Keratinocyte (primary cell): Measurements from ENCODE around the gene MAP6D1. TPM values are rescaled to one million over a fixed set of nuclear protein-coding genes. Genes with fewer than 3 reads are reported as not detected.

ENCODE experiments used
- DNase-seq: peaks from one replicate; pipeline ENCODE4 v3.0.0-alpha.2; 2011; ENCODE audit warnings: low read depth, missing footprints, low spot score
- FAIRE-seq: peaks from 2 replicates; lab custom pipeline; 2011; peaks lifted over from hg19 to GRCh38; lab: Jason Lieb, UNC
- H2AFZ ChIP-seq: 2 replicates; pipeline ENCODE4 v1.6.0; 2012; ENCODE audit warnings: low read length, control low read depth, inconsistent platforms; ENCODE audit not compliant: control insufficient read depth
- H3K27ac ChIP-seq: 2 replicates; pipeline ENCODE4 v1.5.1; 2011; ENCODE audit warnings: low read length; ENCODE audit not compliant: control insufficient read depth, insufficient read depth
- H3K27me3 ChIP-seq: 3 replicates; pipeline ENCODE4 v1.6.0; 2011; ENCODE audit warnings: low read length; ENCODE audit not compliant: control insufficient read depth, insufficient read depth; ENCODE audit errors: extremely low read depth
- H3K36me3 ChIP-seq, 2 experiments: 2 replicates in 1 of 2; 3 replicates in 1 of 2; pipeline ENCODE4 v1.5.1; 2011; ENCODE audit warnings: low read length in 2 of 2, mild to moderate bottlenecking in 1 of 2; ENCODE audit not compliant: control insufficient read depth in 2 of 2, insufficient read depth in 2 of 2; ENCODE audit errors: extremely low read depth in 1 of 2
- H3K4me1 ChIP-seq: 3 replicates; pipeline ENCODE4 v1.5.1; 2011; ENCODE audit warnings: low read length; ENCODE audit not compliant: control insufficient read depth, insufficient read depth; ENCODE audit errors: extremely low read depth
- H3K4me2 ChIP-seq: 3 replicates; pipeline ENCODE4 v1.6.0; 2011; ENCODE audit warnings: low read depth, low read length; ENCODE audit not compliant: control insufficient read depth, insufficient read depth; ENCODE audit errors: extremely low read depth
- H3K4me3 ChIP-seq, 3 experiments: fragments of 200-600 bp in 1 of 3; sonication (generic) in 1 of 3; 2 replicates in 2 of 3; 3 replicates in 1 of 3; pipeline ENCODE4 v1.5.1; 2011 to 2016; ENCODE audit warnings: low read length in 3 of 3, mild to moderate bottlenecking in 3 of 3, control low read depth in 2 of 3, inconsistent platforms in 1 of 3, low read depth in 1 of 3, mixed read lengths in 1 of 3, mixed run types in 1 of 3, moderate library complexity in 1 of 3; ENCODE audit not compliant: control insufficient read depth in 2 of 3, insufficient read depth in 2 of 3; ENCODE audit errors: extremely low read depth in 1 of 3
- H3K79me2 ChIP-seq: 2 replicates; pipeline ENCODE4 v1.6.0; 2012; ENCODE audit warnings: low read length; ENCODE audit not compliant: control insufficient read depth, insufficient read depth
- H3K9ac ChIP-seq: 3 replicates; pipeline ENCODE4 v1.6.0; 2011; ENCODE audit warnings: low read length; ENCODE audit not compliant: control insufficient read depth, insufficient read depth; ENCODE audit errors: extremely low read depth
- H3K9me1 ChIP-seq: 3 replicates; pipeline ENCODE4 v1.6.0; 2011; ENCODE audit warnings: low read length; ENCODE audit not compliant: control insufficient read depth, insufficient read depth; ENCODE audit errors: extremely low read depth
- H3K9me3 ChIP-seq: 2 replicates; pipeline ENCODE4 v1.5.1; 2012; ENCODE audit warnings: low read depth, low read length; ENCODE audit not compliant: control insufficient read depth
- H4K20me1 ChIP-seq: 3 replicates; pipeline ENCODE4 v1.6.0; 2011; ENCODE audit warnings: low read length; ENCODE audit not compliant: control insufficient read depth, insufficient read depth; ENCODE audit errors: extremely low read depth
- CTCF ChIP-seq, 3 experiments: IDR thresholded peaks in 1 of 3; conservative IDR thresholded peaks in 1 of 3; optimal IDR thresholded peaks in 1 of 3; 2 replicates in 2 of 3; 3 replicates in 1 of 3; pipeline versions ENCODE3 to v1.5.1; 2011; ENCODE audit warnings: low read length in 3 of 3, mild to moderate bottlenecking in 3 of 3, moderate library complexity in 2 of 3, control low read depth in 1 of 3, inconsistent platforms in 1 of 3; ENCODE audit not compliant: insufficient read depth in 2 of 3; ENCODE audit errors: extremely low read depth in 1 of 3
- EZH2 ChIP-seq: IDR thresholded peaks from one replicate; pipeline ENCODE4 v1.6.1; 2012; ENCODE audit warnings: inconsistent platforms, mild to moderate bottlenecking, low read length, moderate library complexity
- dilution Hi-C: fragments of 300-500 bp; cut with MboI; formaldehyde crosslinking; loops from one replicate; pipeline ENCODE4 v1.7.0; 2020; ENCODE audit warnings: low sequenced_read_pairs; ENCODE audit not compliant: extremely low pct_ligation_motif_present
- polyA plus RNA-seq, 5 experiments: library from polyadenylated mRNA; depleted of rRNA in 3 of 5; stranded (reverse) in 3 of 5; stranded (forward) in 1 of 5; unstranded in 1 of 5; fragments of >200 nt; gene quantifications; 1 replicate in 1 of 5; 2 replicates in 3 of 5; 3 replicates in 1 of 5; pipeline versions ENCODE4 v1.2.1 to v1.2.3, GENCODE V29; 2011 to 2012; ENCODE audit warnings: missing spikeins in 2 of 5, low read depth in 1 of 5, low replicate concordance in 1 of 5

MAP6D1 gene
- polyA plus RNA-seq, 1 donor (not counting 4 experiments of a cell fraction or from before 2014, with no cell fraction given): 1.4 TPM

GRCh38 chr3:183769453-183769852 lies 55.9 kb downstream of the MAP6D1 start:
- Histone ChIP-seq H3K9ac (no peak overlapping the region), H3K4me2 (no peak overlapping the region), H3K27me3 (no peaks in the 10 kb centered on the region), H3K4me3 (no peak overlapping the region), H3K9me1 (no peaks in the 10 kb centered on the region), H4K20me1 (no peaks in the 10 kb centered on the region), H3K27ac (no peak overlapping the region), H3K79me2 (no peaks in the 10 kb centered on the region), H3K9me3 (no peaks in the 10 kb centered on the region), H3K4me1 (no peaks in the 10 kb centered on the region), H3K36me3 (peaks cover 15 to 17% of the 10 kb centered on the region in 2 experiments), H2AFZ (no peak overlapping the region)
- TF ChIP-seq EZH2 (no peak), CTCF (optimal IDR thresholded peaks at IDR 0.05 in 1 of 3, IDR thresholded peaks at IDR 0.05 in 1 of 3, conservative IDR thresholded peaks at IDR 0.05 in 1 of 3; ENCODE audit: extremely low read depth in 1 of 3, insufficient read depth in 2 of 3, low read length in 3 of 3) (no peak)
- dilution Hi-C loops: no loop called here
- no peak for FAIRE-seq
- DNase-seq: no peak

GRCh38 chr3:183768114-183768513 lies 57.3 kb downstream of the MAP6D1 start:
- Histone ChIP-seq H3K27ac (no peak overlapping the region), H3K9ac (no peak overlapping the region), H3K9me1 (no peaks in the 10 kb centered on the region), H3K4me2 (no peak overlapping the region), H4K20me1 (no peaks in the 10 kb centered on the region), H3K36me3 (peaks cover 10 to 13% of the 10 kb centered on the region in 2 experiments), H2AFZ (no peak overlapping the region), H3K4me1 (no peaks in the 10 kb centered on the region), H3K79me2 (no peaks in the 10 kb centered on the region), H3K4me3 (no peak overlapping the region), H3K9me3 (no peaks in the 10 kb centered on the region), H3K27me3 (no peaks in the 10 kb centered on the region)
- no peak for DNase-seq
- FAIRE-seq: no peak
- TF ChIP-seq EZH2 (no peak), CTCF (optimal IDR thresholded peaks at IDR 0.05 in 1 of 3, IDR thresholded peaks at IDR 0.05 in 1 of 3, conservative IDR thresholded peaks at IDR 0.05 in 1 of 3; ENCODE audit: extremely low read depth in 1 of 3, insufficient read depth in 2 of 3, low read length in 3 of 3) (no peak)
- dilution Hi-C loops: no loop called here
